ENCODE measurements around the gene KRTAP4-11.

- TF ChIP-seq CTCF (conservative IDR thresholded peaks at IDR 0.05; ENCODE audit: low read depth, low read length): no peak
- TF ChIP-seq EZH2 (IDR thresholded peaks at IDR 0.05; ENCODE audit: borderline replicate concordance, low read depth, low read length, poor library complexity, severe bottlenecking): no peak
Observed at GRCh38 chr17:41167561-41167960, 49.4 kb upstream of the KRTAP4-11 start.
